GM12875 (cell line): ENCODE measurements around the gene ABCA1.

Experiments used
- H3K4me3 ChIP-seq: one replicate; pipeline ENCODE4 v1.5.1; 2011; ENCODE audit warnings: low read depth, low read length, control low read depth
- TF ChIP-seq, protein P1 (sequence below): IDR thresholded peaks from 2 replicates; pipeline ENCODE4 v1.5.1; 2011; ENCODE audit warnings: low read depth, mild to moderate bottlenecking, control low read depth, inconsistent platforms, low read length, moderate library complexity, borderline replicate concordance; ENCODE audit not compliant: insufficient read depth

Gene ABCA1

DNA sequence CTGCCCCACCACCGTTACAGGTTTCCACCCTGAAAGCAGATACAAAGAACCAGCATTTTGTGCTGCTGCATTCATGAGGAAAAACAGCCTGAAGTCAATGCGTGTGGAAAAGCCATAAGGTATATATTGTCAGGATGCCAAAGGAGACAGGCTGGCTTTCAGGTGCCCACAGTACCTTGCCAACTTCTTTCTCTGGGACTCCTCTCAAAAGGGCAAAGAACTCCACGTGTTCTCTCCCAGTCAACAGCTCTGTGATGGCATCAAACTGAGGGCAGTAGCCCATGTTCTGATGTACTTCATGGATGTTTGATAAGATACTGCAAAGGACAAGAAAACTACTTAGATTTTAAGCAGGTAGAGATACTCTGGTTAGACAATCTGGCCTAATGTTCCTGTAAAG is 139.7 kb downstream of the ABCA1 start:
- H3K4me3 ChIP-seq, result no peak overlapping the region
- TF ChIP-seq, protein P1, sequence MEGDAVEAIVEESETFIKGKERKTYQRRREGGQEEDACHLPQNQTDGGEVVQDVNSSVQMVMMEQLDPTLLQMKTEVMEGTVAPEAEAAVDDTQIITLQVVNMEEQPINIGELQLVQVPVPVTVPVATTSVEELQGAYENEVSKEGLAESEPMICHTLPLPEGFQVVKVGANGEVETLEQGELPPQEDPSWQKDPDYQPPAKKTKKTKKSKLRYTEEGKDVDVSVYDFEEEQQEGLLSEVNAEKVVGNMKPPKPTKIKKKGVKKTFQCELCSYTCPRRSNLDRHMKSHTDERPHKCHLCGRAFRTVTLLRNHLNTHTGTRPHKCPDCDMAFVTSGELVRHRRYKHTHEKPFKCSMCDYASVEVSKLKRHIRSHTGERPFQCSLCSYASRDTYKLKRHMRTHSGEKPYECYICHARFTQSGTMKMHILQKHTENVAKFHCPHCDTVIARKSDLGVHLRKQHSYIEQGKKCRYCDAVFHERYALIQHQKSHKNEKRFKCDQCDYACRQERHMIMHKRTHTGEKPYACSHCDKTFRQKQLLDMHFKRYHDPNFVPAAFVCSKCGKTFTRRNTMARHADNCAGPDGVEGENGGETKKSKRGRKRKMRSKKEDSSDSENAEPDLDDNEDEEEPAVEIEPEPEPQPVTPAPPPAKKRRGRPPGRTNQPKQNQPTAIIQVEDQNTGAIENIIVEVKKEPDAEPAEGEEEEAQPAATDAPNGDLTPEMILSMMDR, result no peak

DNA sequence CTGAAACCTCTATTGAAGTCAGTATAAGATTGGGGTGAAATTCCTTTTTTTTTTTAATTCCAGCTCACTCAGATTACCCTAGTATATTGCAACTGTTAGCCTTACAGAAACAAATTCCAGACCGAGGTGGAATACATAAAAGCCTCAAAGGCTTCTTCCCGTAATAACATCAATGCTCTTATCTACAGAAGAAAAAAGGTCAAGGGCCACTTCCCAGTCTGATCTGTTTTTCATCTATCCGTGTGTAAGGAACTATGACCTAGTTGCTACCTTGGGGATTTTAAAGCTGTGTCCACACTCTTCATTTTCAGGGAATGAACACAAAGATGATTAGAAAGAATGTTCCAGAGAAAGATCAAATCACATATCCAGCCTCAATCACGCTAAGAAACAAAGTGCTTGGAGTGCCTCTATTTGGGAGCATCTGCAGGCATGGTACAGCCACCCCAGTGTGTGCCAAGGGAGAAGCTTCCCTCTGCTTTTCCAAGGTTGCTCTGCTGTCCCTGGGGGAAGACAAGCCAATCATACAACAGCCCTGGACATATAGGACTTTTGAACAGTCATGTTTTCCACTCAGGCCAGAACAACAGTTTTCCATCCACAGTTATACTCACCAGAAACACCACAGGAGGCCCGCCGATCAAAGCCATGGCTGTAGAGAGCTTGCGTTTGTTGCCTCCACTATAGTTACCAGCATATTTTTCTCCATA is 140.5 kb downstream of the ABCA1 start:
- H3K4me3 ChIP-seq, result no peak overlapping the region
- TF ChIP-seq, protein P1, result no peak

DNA sequence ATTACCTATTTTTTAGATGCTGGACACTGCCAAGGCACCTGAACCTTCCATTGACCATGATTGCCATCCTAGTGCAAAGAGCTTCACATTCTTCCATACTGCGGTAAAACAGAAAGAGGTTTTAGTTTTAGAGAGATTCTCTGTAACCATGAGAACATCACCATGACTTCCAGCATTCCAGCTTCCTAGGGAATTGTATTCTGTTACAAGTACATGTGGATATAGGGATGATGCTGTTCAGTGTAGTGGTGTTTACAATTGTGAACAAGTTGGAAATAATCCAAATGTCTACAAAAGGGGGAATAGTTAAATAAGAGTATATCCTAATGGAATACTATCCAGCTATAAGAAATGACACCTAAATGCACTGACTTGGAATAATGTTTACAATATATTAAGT is 141.7 kb downstream of the ABCA1 start:
- H3K4me3 ChIP-seq, result no peak overlapping the region
- TF ChIP-seq, protein P1, result no peak

DNA sequence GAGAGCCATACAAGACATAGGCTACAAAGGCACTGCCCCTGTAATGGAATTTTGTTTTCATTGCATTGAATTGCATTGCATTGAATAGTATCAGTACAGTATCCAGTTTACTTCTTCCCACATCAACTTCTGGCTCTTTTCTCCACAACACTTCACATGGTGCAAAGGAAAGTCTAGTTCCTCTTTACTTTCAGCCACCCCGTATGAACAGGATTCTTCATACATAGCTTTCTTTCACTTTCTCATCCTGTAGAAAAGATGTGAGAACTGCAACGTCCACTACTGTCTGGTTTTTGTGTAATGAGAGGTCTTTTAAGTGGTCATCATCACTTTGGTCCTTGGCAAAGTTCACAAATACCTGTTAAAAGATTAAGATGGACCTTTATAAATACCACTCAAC is 143.9 kb downstream of the ABCA1 start:
- TF ChIP-seq, protein P1, result no peak
- H3K4me3 ChIP-seq, result no peak overlapping the region

DNA sequence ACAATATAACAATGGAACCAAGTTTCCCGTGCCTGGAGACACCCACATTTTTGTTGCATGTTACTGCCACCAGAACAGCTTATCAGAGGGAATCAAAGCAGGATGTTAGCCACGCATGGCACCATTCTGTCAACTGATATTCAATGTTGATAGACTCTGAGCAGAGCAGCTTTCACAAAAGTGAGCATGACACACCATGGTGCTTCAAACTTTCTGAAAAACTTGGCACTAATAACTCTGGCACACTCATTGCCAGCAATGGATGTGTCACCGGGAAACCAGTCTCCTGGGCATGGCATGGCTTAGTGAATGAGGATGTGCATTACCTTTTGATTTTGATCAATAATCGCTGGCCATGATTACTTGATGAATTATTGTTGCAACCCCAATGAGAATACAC is 144.4 kb downstream of the ABCA1 start:
- no peak overlapping the region for H3K4me3 ChIP-seq
- TF ChIP-seq, protein P1, result no peak

DNA sequence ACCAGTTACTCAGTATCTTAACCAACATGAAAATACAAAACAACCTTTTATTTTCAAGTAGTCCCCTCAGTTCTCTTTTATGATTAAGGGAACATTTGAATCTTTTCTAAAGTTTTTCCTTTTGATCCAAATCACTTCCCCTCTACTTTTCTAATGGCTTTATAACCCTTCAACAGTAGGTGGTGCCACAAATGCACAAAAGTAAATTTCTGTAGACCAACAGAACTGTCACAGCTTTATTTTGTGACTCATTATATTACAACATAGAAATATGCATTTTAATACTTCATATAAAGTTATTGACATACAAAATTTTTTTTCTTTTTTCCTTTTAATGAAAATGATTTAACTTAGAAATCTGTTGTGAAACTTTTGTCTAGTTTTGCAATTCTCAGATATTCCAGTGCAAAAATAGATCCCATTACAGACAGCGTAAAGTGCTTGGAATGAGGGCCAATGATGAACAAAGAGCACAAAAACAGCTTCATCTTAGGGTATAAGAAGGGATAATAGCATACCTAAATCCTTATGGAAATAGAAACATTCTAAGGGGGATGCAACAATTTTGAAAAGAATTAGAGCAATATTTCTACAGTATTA is 147.1 kb downstream of the ABCA1 start:
- TF ChIP-seq, protein P1, result no peak
- H3K4me3 ChIP-seq, result no peak overlapping the region

DNA sequence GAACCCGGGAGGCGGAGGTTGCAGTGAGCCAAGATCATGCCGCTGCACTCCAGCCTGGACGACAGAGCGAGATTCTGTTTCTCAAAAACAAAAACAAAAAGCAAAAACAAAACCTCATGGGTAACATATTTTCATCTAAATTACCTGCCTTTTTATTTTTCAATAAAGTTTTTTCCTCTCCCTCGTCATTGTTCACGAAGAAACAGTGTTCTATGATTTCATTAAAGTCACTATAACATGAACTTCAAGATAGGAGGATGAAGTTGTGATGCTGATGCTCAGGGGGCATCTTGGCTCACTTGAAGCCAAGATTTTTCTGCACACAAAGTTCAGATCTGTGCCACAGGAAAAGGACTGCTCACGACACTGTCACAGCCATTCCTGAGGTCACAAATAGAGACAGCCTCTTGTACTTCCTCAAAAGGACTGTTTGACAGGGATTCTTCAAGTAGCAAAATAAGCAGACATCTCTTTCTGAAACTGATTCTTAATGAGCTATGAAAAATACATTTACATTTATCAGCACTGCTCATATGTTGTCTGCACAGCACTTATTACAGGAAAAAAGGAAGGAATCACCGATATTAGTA is 147.9 kb downstream of the ABCA1 start:
- TF ChIP-seq, protein P1, result no peak
- H3K4me3 ChIP-seq, result no peak overlapping the region
